CD14-positive monocyte (primary cell): ENCODE results near the gene PSKH1. TPM values are rescaled to one million over a fixed set of nuclear protein-coding genes. Genes with fewer than 3 reads are reported as not detected.

ENCODE experiments used
- DNase-seq, 3 donors: peaks; one replicate each; pipeline ENCODE4 v3.0.0-alpha.2; 2011 to 2022
- H2AFZ ChIP-seq: 2 replicates; pipeline ENCODE4 v1.6.0; 2012; ENCODE audit warnings: mild to moderate bottlenecking, low read depth, low read length, inconsistent platforms; ENCODE audit not compliant: insufficient read depth, poor library complexity, severe bottlenecking
- H3K27ac ChIP-seq, 2 donors: 1 replicate in 1 of 2; 2 replicates in 1 of 2; pipeline ENCODE4 v1.5.1; 2012 to 2013; ENCODE audit warnings: low read length in 2 of 2, control low read depth in 1 of 2, inconsistent platforms in 1 of 2, low read depth in 1 of 2, mild to moderate bottlenecking in 1 of 2
- H3K27me3 ChIP-seq, 2 donors: one replicate each; pipeline versions ENCODE4 v1.6.0 to v1.6.1; 2011 to 2013; ENCODE audit warnings: low read length in 2 of 2; ENCODE audit not compliant: control insufficient read depth in 2 of 2, insufficient read depth in 2 of 2
- H3K36me3 ChIP-seq, 2 donors: replicated peaks in 1 of 2; 1 replicate in 1 of 2; 2 replicates in 1 of 2; pipeline versions ENCODE4 v1.5.1 to v1.6.1; 2012 to 2013; ENCODE audit warnings: low read length in 2 of 2, control low read depth in 1 of 2, inconsistent platforms in 1 of 2, mild to moderate bottlenecking in 1 of 2; ENCODE audit not compliant: insufficient read depth in 2 of 2, control insufficient read depth in 1 of 2
- H3K4me1 ChIP-seq, 2 donors: 1 replicate in 1 of 2; 2 replicates in 1 of 2; pipeline versions ENCODE4 v1.5.1 to v1.6.1; 2012 to 2013; ENCODE audit warnings: low read length in 2 of 2, control low read depth in 1 of 2, inconsistent platforms in 1 of 2, mild to moderate bottlenecking in 1 of 2, moderate library complexity in 1 of 2; ENCODE audit not compliant: insufficient read depth in 2 of 2, control insufficient read depth in 1 of 2
- H3K4me2 ChIP-seq: replicated peaks from 2 replicates; pipeline ENCODE3; 2012; ENCODE audit warnings: low read length, moderate library complexity, mild to moderate bottlenecking; ENCODE audit not compliant: poor library complexity, severe bottlenecking; ENCODE audit errors: extremely low read depth
- H3K4me3 ChIP-seq, 3 experiments: fragments of 200-600 bp in 1 of 3; sonication (generic) in 1 of 3; replicated peaks in 1 of 3; 1 replicate in 2 of 3; 2 replicates in 1 of 3; pipeline ENCODE4 v1.5.1; 2011 to 2013; ENCODE audit warnings: low read length in 3 of 3, mild to moderate bottlenecking in 3 of 3, control low read depth in 2 of 3, low read depth in 2 of 3, inconsistent platforms in 1 of 3, moderate library complexity in 1 of 3
- H3K79me2 ChIP-seq: 2 replicates; pipeline ENCODE4 v1.6.0; 2012; ENCODE audit warnings: mild to moderate bottlenecking, control low read depth, inconsistent platforms, low read length, moderate library complexity; ENCODE audit not compliant: insufficient read depth
- H3K9ac ChIP-seq: 2 replicates; pipeline ENCODE4 v1.6.0; 2017; ENCODE audit warnings: low read length, mild to moderate bottlenecking; ENCODE audit not compliant: insufficient read depth, poor library complexity, severe bottlenecking
- H3K9me3 ChIP-seq, 2 donors: replicated peaks in 1 of 2; 1 replicate in 1 of 2; 2 replicates in 1 of 2; pipeline versions ENCODE4 v1.5.1 to v1.6.1; 2012 to 2013; ENCODE audit warnings: low read length in 2 of 2, control low read depth in 1 of 2; ENCODE audit not compliant: control insufficient read depth in 1 of 2, insufficient read depth in 1 of 2
- H4K20me1 ChIP-seq: 2 replicates; pipeline ENCODE4 v1.6.0; 2012; ENCODE audit warnings: mild to moderate bottlenecking, low read length, control low read depth, moderate library complexity; ENCODE audit not compliant: insufficient read depth
- H3K27ac Mint-ChIP-seq, 7 donors: one replicate each; pipeline ENCODE4 v1.8.0; 2020; ENCODE audit warnings: mild to moderate bottlenecking in 7 of 7, mixed read lengths in 7 of 7, moderate library complexity in 6 of 7, inconsistent platforms in 2 of 7
- H3K27me3 Mint-ChIP-seq, 3 donors: one replicate each; pipeline ENCODE4 v1.8.0; 2021 to 2022; ENCODE audit warnings: low read depth in 3 of 3, mild to moderate bottlenecking in 3 of 3, mixed read lengths in 3 of 3, moderate library complexity in 3 of 3, inconsistent platforms in 1 of 3
- H3K36me3 Mint-ChIP-seq, 2 donors: one replicate each; pipeline ENCODE4 v1.8.0; 2020; ENCODE audit warnings: mixed read lengths in 2 of 2, inconsistent platforms in 1 of 2, mild to moderate bottlenecking in 1 of 2
- H3K4me1 Mint-ChIP-seq: one replicate; pipeline ENCODE4 v1.8.0; 2020; ENCODE audit warnings: mild to moderate bottlenecking, mixed read lengths
- H3K4me3 Mint-ChIP-seq, 2 donors: one replicate each; pipeline ENCODE4 v1.8.0; 2020; ENCODE audit warnings: mild to moderate bottlenecking in 2 of 2, mixed read lengths in 2 of 2, moderate library complexity in 1 of 2
- H3K9me3 Mint-ChIP-seq, 7 donors: one replicate each; pipeline ENCODE4 v1.8.0; 2020 to 2022; ENCODE audit warnings: mixed read lengths in 7 of 7, mild to moderate bottlenecking in 6 of 7, moderate library complexity in 6 of 7, inconsistent platforms in 2 of 7
- CTCF ChIP-seq: fragments of 200-600 bp; IDR thresholded peaks from one replicate; pipeline ENCODE4 v1.8.0; 2022; ENCODE audit warnings: antibody characterized with exemption, mild to moderate bottlenecking
- WGBS: methylation state at CpG from one replicate; pipeline ENCODE4 v1.1.5; 2013; ENCODE audit warnings: missing lambda C conversion rate; ENCODE audit not compliant: insufficient coverage; 5-methylcytosine and 5-hydroxymethylcytosine counted together
- intact Hi-C, 2 donors: fragments of 100-400 bp; cut with micrococcal nuclease; formaldehyde crosslinking; loops; one replicate each; pipeline versions ENCODE4 v1.15.0 to v1.15.1; 2023
- polyA plus RNA-seq, 3 donors: library from polyadenylated mRNA; depleted of rRNA in 1 of 3; unstranded in 2 of 3; stranded (reverse) in 1 of 3; fragments of 300-500 nt in 2 of 3; fragments of >200 nt in 1 of 3; fragmentation: Illumina TruSeq in 2 of 3; gene quantifications; 1 replicate in 2 of 3; 2 replicates in 1 of 3; pipeline ENCODE4 v1.2.3, GENCODE V29; 2012 to 2021
- small RNA-seq: library from RNA; depleted of rRNA; stranded (forward); fragments of <200 nt; gene quantifications from one replicate; pipeline ENCODE3, GENCODE V24; 2012; ENCODE audit warnings: low read depth; ENCODE audit not compliant: insufficient read length

PSKH1 gene
- polyA plus RNA-seq, 3 donors = 11.0 to 19.7 (median 16.8) TPM

GRCh38 chr16:67977005-67977404, 84.0 kb downstream of the PSKH1 start:
- Mint-ChIP-seq H3K9me3 (peaks cover 0 to 1% (median 0%) of the 10 kb centered on the region in 7 donors), H3K27me3 (peaks cover 3 to 17% (median 12%) of the 10 kb centered on the region in 3 donors), H3K4me1 (no peaks in the 10 kb centered on the region), H3K4me3 (no peak overlapping the region), H3K36me3 (no peaks in the 10 kb centered on the region), H3K27ac (peak overlapping the region in 1 of 7 donors; percentile 42)
- H2AFZ ChIP-seq = no peak overlapping the region
- no peak overlapping the region for H3K4me3 ChIP-seq
- 80% methylated on average over 5 of the region's 5 CpGs for WGBS
- H3K9ac ChIP-seq = no peak overlapping the region
- no peaks in the 10 kb centered on the region for H3K4me1 ChIP-seq
- H3K9me3 ChIP-seq = no peaks in the 10 kb centered on the region
- intact Hi-C loops = no loop called here
- TF ChIP-seq CTCF = no peak
- no peaks in the 10 kb centered on the region for H4K20me1 ChIP-seq
- no peak overlapping the region for H3K27ac ChIP-seq
- H3K4me2 ChIP-seq = no peak overlapping the region
- no peaks in the 10 kb centered on the region for H3K79me2 ChIP-seq
- H3K27me3 ChIP-seq = no peaks in the 10 kb centered on the region
- DNase-seq = no peak
- H3K36me3 ChIP-seq = no peaks in the 10 kb centered on the region

GRCh38 chr16:67977469-67978227, 84.6 kb downstream of the PSKH1 start:
- Histone ChIP-seq H3K27ac (no peak overlapping the region), H3K79me2 (no peaks in the 10 kb centered on the region), H4K20me1 (no peaks in the 10 kb centered on the region), H3K4me3 (no peak overlapping the region), H3K36me3 (no peaks in the 10 kb centered on the region), H2AFZ (no peak overlapping the region), H3K27me3 (no peaks in the 10 kb centered on the region), H3K4me2 (no peak overlapping the region), H3K4me1 (no peaks in the 10 kb centered on the region), H3K9ac (no peak overlapping the region), H3K9me3 (no peaks in the 10 kb centered on the region)
- Mint-ChIP-seq H3K27ac (no peak overlapping the region), H3K36me3 (no peaks in the 10 kb centered on the region), H3K4me1 (no peaks in the 10 kb centered on the region), H3K9me3 (peaks cover 0 to 3% (median under 1%) of the 10 kb centered on the region in 7 donors), H3K4me3 (no peak overlapping the region), H3K27me3 (peaks cover 3 to 17% (median 9%) of the 10 kb centered on the region in 3 donors)
- 89% methylated on average over 2 of the region's 9 CpGs for WGBS
- TF ChIP-seq CTCF = no peak
- DNase-seq = no peak
- intact Hi-C loops = no loop called here

Small RNA genes within 50 kb of the gene (small RNA-seq; reads per million reads assigned to genes)
- not detected for gene AC040162.2
- not detected for gene NRN1L

Other genes with a start within 250 kb of the PSKH1 start
- 1 to 10 TPM in 1 of 3 donors, under 1 TPM in 1, not detected in 1; 0.30 to 1.5 TPM for gene CARMIL2, start 248.1 kb upstream of the PSKH1 start, polyA plus RNA-seq
- gene ACD, start 233.0 kb upstream of the PSKH1 start, polyA plus RNA-seq = 10 to 100 TPM; 11.8 to 26.0 (median 14.9) TPM
- 1 to 10 TPM; 2.7 to 6.9 (median 6.1) TPM for gene PARD6A, start 232.3 kb upstream of the PSKH1 start, polyA plus RNA-seq
- gene ENKD1, start 226.5 kb upstream of the PSKH1 start, polyA plus RNA-seq = 1 to 10 TPM in 2 of 3 donors, under 1 TPM in 1; 0.92 to 6.2 (median 3.2) TPM
- 10 to 100 TPM in 1 of 3 donors, 1 to 10 TPM in 2; 4.1 to 11.3 (median 4.6) TPM for gene C16orf86, start 226.4 kb upstream of the PSKH1 start, polyA plus RNA-seq
- 1 to 10 TPM; 3.7 to 9.4 (median 3.8) TPM for gene GFOD2, start 173.9 kb upstream of the PSKH1 start, polyA plus RNA-seq
- gene RANBP10, start 86.7 kb upstream of the PSKH1 start, polyA plus RNA-seq = 10 to 100 TPM in 1 of 3 donors, 1 to 10 TPM in 2; 6.4 to 16.7 (median 6.6) TPM
- gene TSNAXIP1, start 86.4 kb upstream of the PSKH1 start, polyA plus RNA-seq = under 1 TPM in 1 of 3 donors, not detected in 2; 0.23 TPM
- 10 to 100 TPM; 17.6 to 84.2 (median 52.5) TPM for gene THAP11, start 50.9 kb upstream of the PSKH1 start, polyA plus RNA-seq
- gene NUTF2, start 46.3 kb upstream of the PSKH1 start, polyA plus RNA-seq = 100 to 1,000 TPM in 1 of 3 donors, 10 to 100 TPM in 2; 64.2 to 104 (median 90.3) TPM
- gene CENPT, start 45.6 kb upstream of the PSKH1 start, polyA plus RNA-seq = 100 to 1,000 TPM in 1 of 3 donors, 10 to 100 TPM in 1, 1 to 10 TPM in 1; 8.3 to 120 (median 12.4) TPM
- 10 to 100 TPM; 13.7 to 84.9 (median 18.2) TPM for gene EDC4, start 20.2 kb upstream of the PSKH1 start, polyA plus RNA-seq
- 1 to 10 TPM in 1 of 3 donors, under 1 TPM in 1, not detected in 1; 0.50 to 3.6 TPM for gene NRN1L, start 8.4 kb upstream of the PSKH1 start, polyA plus RNA-seq
- gene CTRL, start 38.6 kb downstream of the PSKH1 start, polyA plus RNA-seq = 10 to 100 TPM in 1 of 3 donors, 1 to 10 TPM in 1, under 1 TPM in 1; 0.69 to 17.4 (median 1.6) TPM
- gene PSMB10, start 43.6 kb downstream of the PSKH1 start, polyA plus RNA-seq = 100 to 1,000 TPM; 158 to 798 (median 609) TPM
- 10 to 100 TPM in 1 of 3 donors, under 1 TPM in 1, not detected in 1; 0.17 to 16.2 TPM for gene LCAT, start 50.9 kb downstream of the PSKH1 start, polyA plus RNA-seq
- gene SLC12A4, start 75.4 kb downstream of the PSKH1 start, polyA plus RNA-seq = 10 to 100 TPM in 1 of 3 donors, 1 to 10 TPM in 2; 7.3 to 57.2 (median 7.7) TPM
- gene DPEP3, start 87.2 kb downstream of the PSKH1 start, polyA plus RNA-seq = 1 to 10 TPM in 1 of 3 donors, under 1 TPM in 2; 0.20 to 1.8 (median 0.25) TPM
- 100 to 1,000 TPM; 117 to 235 (median 124) TPM for gene DPEP2, start 106.2 kb downstream of the PSKH1 start, polyA plus RNA-seq
- gene DPEP2NB, start 122.7 kb downstream of the PSKH1 start, polyA plus RNA-seq = not detected
- 10 to 100 TPM; 14.7 to 42.9 (median 27.7) TPM for gene DDX28, start 130.0 kb downstream of the PSKH1 start, polyA plus RNA-seq
- gene DUS2, start 130.0 kb downstream of the PSKH1 start, polyA plus RNA-seq = 10 to 100 TPM; 18.4 to 40.7 (median 33.2) TPM
- gene NFATC3, start 192.1 kb downstream of the PSKH1 start, polyA plus RNA-seq = 10 to 100 TPM; 14.3 to 21.8 (median 15.8) TPM